Left ventricle myocardium superior (tissue), 1 donor: ENCODE results near the gene NCAPG2. TPM values are rescaled to one million over a fixed set of nuclear protein-coding genes. Genes with fewer than 3 reads are reported as not detected.
A peak's percentile ranks its signal among the peaks of the same experiment; 100 is the strongest.

Experiments
- ATAC-seq: fragments of 200-7000 bp; cut with Tn5 transposase; one replicate; pipeline ENCODE4 v1.9.1; 2020; ENCODE audit warnings: mild to moderate bottlenecking, moderate library complexity
- DNase-seq: peaks from one replicate; pipeline ENCODE4 v3.0.0-alpha.2; 2020
- intact Hi-C: fragments of 100-400 bp; cut with micrococcal nuclease; formaldehyde crosslinking; loops from one replicate; pipeline ENCODE4 v1.11.0; 2022
- total RNA-seq: library from RNA; stranded (reverse); fragmentation: NEBNext Ultra II Directional; extraction: Animal tissue kit (Norgen Biotek cat#: 25700); gene quantifications from one replicate; pipeline ENCODE4 v1.2.1, GENCODE V29; 2021
- donor health status: DM: no; HTN: yes; CAD: no; lungs with severe emphysema.

The NCAPG2 gene
- total RNA-seq, 1 donor from 2014 or later = 5.0 TPM

- ATAC-seq = no peak
- intact Hi-C loops = no loop called here
- DNase-seq = no peak
Measured at GRCh38 chr7:158737064-158737695, 32.6 kb upstream of the NCAPG2 start.

GRCh38 chr7:158735935-158736334 is 31.3 kb upstream of the NCAPG2 start:
- ATAC-seq (no peak), DNase-seq (no peak)
- intact Hi-C loops = no loop called here

GRCh38 chr7:158734861-158735260 is 30.3 kb upstream of the NCAPG2 start:
- no peak for DNase-seq
- intact Hi-C loops = no loop called here
- ATAC-seq = no peak

GRCh38 chr7:158733775-158734494 is 29.3 kb upstream of the NCAPG2 start:
- ATAC-seq (no peak), DNase-seq (no peak)
- intact Hi-C loops = no loop called here

GRCh38 chr7:158733220-158733519 is 28.6 kb upstream of the NCAPG2 start:
- ATAC-seq = no peak
- intact Hi-C loops = no loop called here
- no peak for DNase-seq

DNA sequence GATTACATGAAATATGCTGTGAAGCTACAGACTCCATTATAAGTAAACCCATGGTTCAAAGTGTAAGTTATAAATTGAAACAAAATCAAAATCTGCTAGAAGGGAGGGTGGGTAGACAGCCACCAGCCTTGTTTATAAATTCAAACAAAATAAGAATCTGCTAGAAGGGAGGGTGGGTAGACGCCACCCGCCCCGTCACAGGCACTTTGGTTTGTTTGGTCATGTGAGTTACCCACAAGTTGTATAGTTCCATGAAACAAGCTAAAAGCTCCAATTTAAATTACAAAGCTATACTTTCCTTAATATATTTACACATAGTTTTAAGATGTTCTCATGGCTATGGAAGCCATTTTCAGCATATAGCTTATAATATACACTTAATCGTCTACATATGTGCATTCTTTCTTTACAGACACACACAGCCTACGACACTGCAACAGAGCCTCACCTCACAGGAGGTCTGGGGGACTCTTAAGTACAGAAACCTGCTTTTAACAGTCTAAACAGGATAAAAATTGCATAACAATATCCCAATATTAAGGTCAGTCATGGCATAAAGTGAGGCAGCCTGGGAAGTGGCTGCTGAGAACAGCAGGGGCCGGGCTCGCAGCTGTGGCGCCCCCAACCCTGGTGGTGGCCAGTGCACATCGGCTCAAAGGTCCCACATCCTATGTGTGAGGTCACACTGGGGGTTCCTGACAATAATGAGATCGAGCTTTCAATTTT is 28.1 kb upstream of the NCAPG2 start:
- ATAC-seq = no peak
- intact Hi-C loops = no loop called here

GRCh38 chr7:158731761-158732160 is 27.2 kb upstream of the NCAPG2 start:
- ATAC-seq (no peak), DNase-seq (no peak)
- intact Hi-C loops = no loop called here

More for the DNA sequence above, 28.1 kb upstream of the NCAPG2 start:
- no peak for DNase-seq

DNA sequence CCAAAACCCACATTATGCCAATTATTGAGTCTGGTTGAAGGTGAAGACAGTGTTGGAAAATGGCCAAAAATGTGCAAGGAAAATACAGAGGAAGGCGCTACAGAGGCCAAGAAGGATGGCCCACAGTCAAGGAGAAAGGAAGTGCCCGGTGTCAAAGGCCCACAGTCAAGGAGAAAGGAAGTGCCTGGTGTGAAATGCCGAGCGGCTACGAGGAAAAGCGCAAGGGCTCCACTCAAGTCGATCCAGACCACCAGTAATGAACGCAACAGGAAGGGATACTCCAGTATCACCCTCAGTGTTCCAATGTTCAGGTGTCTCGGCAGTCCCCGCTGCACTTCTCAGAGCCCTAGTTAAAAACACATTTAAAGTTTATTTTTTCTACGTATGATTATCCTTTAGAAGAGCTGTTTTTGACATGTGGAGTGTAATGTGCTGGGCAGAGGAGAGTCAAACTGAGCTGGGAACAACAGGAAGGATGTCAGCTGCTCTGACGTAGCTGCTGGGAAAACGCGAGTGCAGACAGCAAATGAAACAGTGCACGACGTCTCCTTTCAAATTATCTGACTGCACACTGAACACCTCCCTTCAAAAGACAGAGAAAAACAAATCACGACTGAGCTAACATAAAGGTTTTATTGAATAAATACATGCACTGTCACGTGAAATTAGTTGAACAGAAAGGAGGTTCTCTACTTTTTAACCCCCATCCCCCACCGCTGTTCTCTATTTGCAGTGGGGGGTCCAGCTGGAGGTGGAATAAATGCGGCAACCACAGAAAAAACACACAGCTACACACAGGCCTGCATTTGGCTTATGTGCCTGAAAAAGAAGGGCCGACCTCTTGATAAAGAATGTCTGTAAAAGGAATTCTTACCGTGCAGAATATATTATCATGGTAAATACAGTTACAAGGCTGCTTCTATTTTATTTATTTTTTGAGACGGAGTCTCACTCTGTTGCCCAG is 26.1 kb upstream of the NCAPG2 start:
- peak; percentile 24 for ATAC-seq
- intact Hi-C loops = no loop called here

DNA sequence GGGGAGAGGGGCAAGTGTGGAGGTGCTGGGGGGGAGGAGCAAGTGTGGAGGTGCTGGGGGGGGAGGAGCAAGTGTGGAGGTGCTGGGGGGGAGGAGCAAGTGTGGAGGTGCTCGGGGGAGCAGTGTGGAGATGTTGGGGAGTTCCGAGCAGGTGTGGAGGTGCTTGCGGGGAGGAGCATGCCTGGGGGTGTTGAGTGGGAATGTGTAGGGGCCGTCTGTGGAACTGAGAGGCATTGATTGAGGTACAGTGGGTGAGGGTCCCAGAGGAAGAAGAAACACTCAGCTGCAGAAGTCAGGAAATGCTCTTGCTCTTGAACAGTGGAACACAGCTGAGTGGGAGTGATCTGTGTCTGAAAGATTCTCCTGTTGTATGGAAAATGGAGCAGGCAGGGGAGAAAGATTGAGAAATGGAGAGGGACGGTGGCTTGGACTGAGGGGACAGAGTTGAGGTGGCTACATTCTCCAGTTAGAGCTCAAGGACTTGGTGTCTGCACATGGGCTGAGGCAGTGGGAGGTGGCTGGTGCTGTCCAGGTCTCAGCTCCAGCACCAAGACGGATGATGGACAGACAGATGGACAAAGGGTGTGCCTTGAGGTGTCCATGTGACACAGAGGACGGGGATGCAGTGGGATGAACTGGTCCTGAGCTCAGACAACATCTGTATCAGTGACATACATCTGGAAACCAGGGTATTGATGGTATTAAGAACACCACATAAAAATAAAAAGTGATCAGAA is 25.2 kb upstream of the NCAPG2 start:
- ATAC-seq (no peak), DNase-seq (no peak)
- intact Hi-C loops = no loop called here

More for the DNA sequence above, 26.1 kb upstream of the NCAPG2 start:
- DNase-seq = no peak

DNA sequence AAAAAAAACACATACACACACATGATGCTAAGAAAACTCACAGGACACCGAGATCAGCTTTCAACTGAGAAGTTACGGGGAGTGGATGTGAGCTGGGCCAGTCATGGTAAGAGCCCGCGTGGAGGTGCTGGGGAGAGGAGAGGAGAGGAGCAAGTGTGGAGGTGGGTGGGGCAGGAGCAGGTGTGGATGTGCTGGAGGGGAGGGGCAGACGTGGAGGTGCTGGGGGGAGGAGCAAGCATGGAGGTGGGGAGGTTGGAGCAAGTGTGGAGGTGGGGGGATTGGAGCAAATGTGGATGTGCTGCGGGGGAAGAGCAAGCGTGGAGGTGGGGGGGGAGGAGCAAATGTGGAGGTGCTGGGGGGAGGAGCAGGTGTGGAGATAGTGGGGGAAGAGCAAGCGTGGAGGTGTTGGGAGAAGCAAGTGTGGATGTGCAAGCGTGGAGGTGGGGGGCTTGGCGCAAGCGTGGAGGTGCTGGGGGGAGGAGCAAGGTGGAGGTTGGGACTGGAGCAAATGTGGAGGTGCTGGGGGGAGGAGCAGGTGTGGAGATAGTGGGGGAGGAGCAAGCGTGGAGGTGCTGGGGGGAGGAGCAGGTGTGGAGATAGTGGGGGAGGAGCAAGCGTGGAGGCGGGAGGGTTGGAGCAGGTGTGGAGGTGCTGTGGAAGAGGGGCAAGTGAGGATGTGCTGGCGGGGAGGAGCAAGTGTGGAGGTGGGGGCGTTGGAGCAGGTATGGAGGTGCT is 24.5 kb upstream of the NCAPG2 start:
- intact Hi-C loops = no loop called here
- no peak for ATAC-seq
- DNase-seq = no peak

DNA sequence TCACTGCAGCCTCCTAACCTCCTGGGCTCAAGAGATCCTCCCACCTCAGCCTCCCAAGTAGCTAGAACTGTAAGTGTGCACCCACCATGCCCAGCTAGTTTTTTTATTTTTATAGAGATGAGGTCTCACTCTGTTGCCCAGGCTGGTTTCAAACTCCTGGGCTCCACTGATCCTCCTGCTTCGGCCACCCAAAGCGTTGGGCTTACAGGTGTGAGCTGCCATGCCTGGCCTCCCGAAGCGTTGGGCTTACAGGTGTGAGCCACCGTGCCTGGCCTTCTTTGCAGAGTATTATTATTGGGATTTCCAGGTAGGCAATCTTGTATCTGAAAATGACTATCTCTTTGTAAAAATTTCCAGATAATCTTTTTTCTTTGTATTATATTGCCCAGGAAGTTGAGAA is 23.1 kb upstream of the NCAPG2 start:
- intact Hi-C loops = no loop called here

DNA sequence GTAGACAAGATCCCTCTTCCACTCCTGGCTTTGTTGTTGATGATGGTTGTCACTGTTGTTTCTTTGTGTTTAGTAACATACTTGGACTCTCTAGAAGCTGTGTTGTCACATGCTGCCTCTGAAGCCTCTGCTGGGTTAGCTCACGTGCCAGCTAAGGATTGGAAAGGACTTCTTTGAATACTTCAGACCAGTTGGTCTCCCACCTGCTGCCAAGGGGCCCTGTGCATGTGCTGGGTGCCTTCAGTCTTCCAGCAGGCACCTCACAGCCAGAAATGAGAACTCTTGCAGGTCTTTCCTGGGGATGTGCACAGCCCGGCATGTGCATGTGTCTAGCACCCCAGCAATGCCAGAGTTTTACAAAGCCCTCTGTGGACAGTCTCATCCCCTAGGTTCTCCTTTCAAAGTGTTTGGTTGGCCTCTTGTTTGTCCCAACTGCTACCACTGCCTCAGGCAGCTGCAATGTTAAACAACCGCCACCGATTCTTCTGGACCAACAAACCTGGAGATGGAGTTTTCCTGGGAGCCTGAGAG is 21.7 kb upstream of the NCAPG2 start:
- intact Hi-C loops = no loop called here
- ATAC-seq (no peak), DNase-seq (no peak)

More for the DNA sequence above, 23.1 kb upstream of the NCAPG2 start:
- ATAC-seq (no peak), DNase-seq (no peak)

- ATAC-seq = no peak
Measured at GRCh38 chr7:158725506-158725800, 20.8 kb upstream of the NCAPG2 start.

DNA sequence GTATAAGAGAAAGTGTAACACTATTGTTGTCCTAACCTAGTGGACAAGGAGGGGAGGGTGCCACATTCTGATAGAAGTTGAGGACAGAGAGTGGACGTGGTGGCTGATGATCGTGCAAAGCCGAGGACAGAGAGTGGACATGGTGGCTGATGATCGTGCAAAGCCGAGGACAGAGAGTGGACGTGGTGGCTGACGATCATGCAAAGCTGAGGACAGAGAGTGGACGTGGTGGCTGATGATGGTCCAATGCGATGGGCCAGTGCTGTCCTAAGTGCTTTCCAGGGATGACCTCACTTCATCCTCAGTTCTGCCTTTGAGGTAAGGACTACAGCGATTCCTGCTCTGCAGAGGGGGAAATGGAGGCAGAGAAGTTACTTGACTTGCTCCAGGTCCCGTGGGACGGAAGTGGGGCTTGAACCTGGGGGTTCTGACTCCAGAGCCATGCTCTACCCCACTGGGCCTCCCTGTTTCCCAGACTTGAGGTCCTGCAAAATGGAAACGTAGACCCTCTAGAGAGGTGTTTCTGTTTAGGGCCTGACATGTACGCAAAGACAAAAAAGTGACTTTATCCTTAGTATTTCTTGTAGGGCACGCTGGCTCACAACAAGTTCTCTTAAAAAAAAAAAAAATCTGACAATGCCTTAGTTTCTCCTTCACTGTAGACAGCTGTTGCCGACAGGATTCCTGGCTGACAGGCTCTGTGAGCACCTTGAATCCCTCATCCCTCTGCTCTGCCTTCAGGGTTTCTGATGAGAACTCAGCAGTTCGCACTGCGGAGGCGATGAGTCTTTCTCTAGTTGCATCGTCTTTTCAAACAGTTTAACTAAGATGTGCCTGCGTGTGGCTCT is 20.3 kb upstream of the NCAPG2 start:
- ATAC-seq (no peak), DNase-seq (no peak)
- intact Hi-C loops = no loop called here

More at GRCh38 chr7:158725506-158725800, 20.8 kb upstream of the NCAPG2 start:
- DNase-seq = no peak
- intact Hi-C loops = no loop called here

DNA sequence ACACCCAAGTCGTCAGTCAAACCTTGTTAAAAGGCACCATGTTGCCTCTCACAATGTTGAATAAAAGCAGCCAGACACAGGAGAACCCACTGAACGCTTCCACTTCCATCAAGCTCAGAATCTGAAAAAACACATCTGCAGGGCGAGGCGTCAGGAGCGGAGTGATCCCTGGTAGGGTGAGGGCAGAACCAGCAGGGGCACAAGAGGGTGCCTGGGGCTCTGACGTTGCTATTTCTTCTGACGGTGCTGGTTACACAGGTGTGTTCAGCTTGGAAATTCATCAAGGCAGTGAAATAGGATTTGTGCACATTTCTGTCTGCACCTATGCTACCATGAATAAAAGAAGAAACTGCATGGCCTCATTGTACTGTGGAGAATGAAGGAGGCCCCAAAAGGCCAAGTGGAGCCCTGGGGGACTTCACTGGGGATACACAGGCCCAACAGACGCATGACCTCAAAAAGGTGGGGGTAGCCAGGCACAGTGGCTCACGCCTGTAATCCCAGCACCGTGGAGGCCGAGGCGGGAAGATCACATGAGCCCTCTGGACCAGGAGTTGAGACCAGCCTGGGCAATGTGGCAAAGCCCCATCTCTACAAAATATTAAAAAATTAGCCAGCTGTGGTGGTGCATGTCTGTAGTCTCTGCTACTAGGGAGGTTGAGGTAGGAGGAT is 19.2 kb upstream of the NCAPG2 start:
- intact Hi-C loops = no loop called here
- DNase-seq (no peak), ATAC-seq (no peak)

DNA sequence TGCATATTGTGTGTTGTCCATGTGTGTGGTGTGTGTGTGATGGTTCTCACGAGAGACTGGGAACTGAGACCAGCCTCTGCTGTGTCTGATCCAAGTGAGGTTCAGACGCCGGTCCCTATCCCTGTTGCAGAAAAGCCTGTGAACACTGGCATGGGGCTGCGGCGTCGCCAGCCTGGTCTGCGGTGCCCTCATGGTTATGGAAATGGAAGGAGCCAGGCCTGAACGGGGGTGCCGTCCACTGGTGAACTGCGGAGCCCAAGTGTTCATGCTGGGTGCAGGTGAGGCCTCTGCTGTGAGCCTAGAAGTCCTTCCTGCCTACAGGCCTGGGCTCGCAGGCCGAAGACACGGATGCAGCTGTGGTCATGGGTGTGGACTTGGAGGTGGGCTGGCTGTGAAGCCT is 18.7 kb upstream of the NCAPG2 start:
- ATAC-seq = no peak
- no peak for DNase-seq
- intact Hi-C loops = no loop called here
